ENCODE results near the gene GNAT3. TPM values are rescaled to one million over a fixed set of nuclear protein-coding genes. Genes with fewer than 3 reads are reported as not detected.

GNAT3 gene
- polyA plus RNA-seq, 5 donors, result not detected

- DNase-seq, result no peak
Observed at GRCh38 chr7:80464211-80464610, 47.7 kb downstream of the GNAT3 start.

GRCh38 chr7:80463272-80463920, 48.5 kb downstream of the GNAT3 start:
- no peak for DNase-seq

GRCh38 chr7:80460857-80461256, 51.0 kb downstream of the GNAT3 start:
- DNase-seq, result no peak

GRCh38 chr7:80459776-80460510, 51.9 kb downstream of the GNAT3 start:
- no peak for DNase-seq

- DNase-seq, result no peak
Observed at GRCh38 chr7:80458822-80459725, 52.8 kb downstream of the GNAT3 start.

GRCh38 chr7:80453699-80454340, 58.0 kb downstream of the GNAT3 start:
- DNase-seq, result peak; percentile 14 to 19

- no peak for DNase-seq
Observed at GRCh38 chr7:80450621-80451308, 61.1 kb downstream of the GNAT3 start.

- no peak for DNase-seq
Observed at GRCh38 chr7:80449836-80450235, 62.0 kb downstream of the GNAT3 start.

GRCh38 chr7:80445351-80445750, 66.5 kb downstream of the GNAT3 start:
- DNase-seq, result no peak

GRCh38 chr7:80444811-80445210, 67.1 kb downstream of the GNAT3 start:
- DNase-seq, result no peak

- DNase-seq, result no peak
Observed at GRCh38 chr7:80443325-80443724, 68.5 kb downstream of the GNAT3 start.

- no peak for DNase-seq
Observed at GRCh38 chr7:80440883-80441282, 71.0 kb downstream of the GNAT3 start.

GRCh38 chr7:80439894-80440821, 71.7 kb downstream of the GNAT3 start:
- DNase-seq, result peak; percentile 56 to 63

- DNase-seq, result no peak
Observed at GRCh38 chr7:80435521-80435920, 76.3 kb downstream of the GNAT3 start.

GRCh38 chr7:80434047-80434446, 77.8 kb downstream of the GNAT3 start:
- no peak for DNase-seq

- DNase-seq, result no peak
Observed at GRCh38 chr7:80432166-80432565, 79.7 kb downstream of the GNAT3 start.

- no peak for DNase-seq
Observed at GRCh38 chr7:80429181-80429580, 82.7 kb downstream of the GNAT3 start.

GRCh38 chr7:80428161-80429054, 83.5 kb downstream of the GNAT3 start:
- peak; percentile 28 to 50 for DNase-seq

- DNase-seq, result no peak
Observed at GRCh38 chr7:80427218-80427617, 84.6 kb downstream of the GNAT3 start.
